Thymus (tissue), 11 donors: ENCODE measurements around the gene C13orf46. TPM values are rescaled to one million over a fixed set of nuclear protein-coding genes. Genes with fewer than 3 reads are reported as not detected.

ENCODE experiments used
- DNase-seq, 9 donors: peaks; one replicate each; pipeline ENCODE4 v3.0.0-alpha.2; 2013; ENCODE audit warnings: low spot score in 9 of 9, low read depth in 6 of 9, missing footprints in 1 of 9
- H3K27ac ChIP-seq, 2 donors: one replicate each; pipeline ENCODE4 v1.5.1; 2013; ENCODE audit warnings: control low read depth in 1 of 2, low read depth in 1 of 2, low read length in 1 of 2, mild to moderate bottlenecking in 1 of 2, moderate library complexity in 1 of 2
- H3K27me3 ChIP-seq, 2 donors: one replicate each; pipeline ENCODE4 v1.5.1; 2013; ENCODE audit warnings: low read length in 1 of 2; ENCODE audit not compliant: control insufficient read depth in 2 of 2, insufficient read depth in 1 of 2
- H3K36me3 ChIP-seq, 2 donors: one replicate each; pipeline ENCODE4 v1.5.1; 2013; ENCODE audit warnings: low read length in 1 of 2, mild to moderate bottlenecking in 1 of 2, moderate library complexity in 1 of 2; ENCODE audit not compliant: control insufficient read depth in 2 of 2, insufficient read depth in 2 of 2
- H3K4me1 ChIP-seq, 2 donors: one replicate each; pipeline ENCODE4 v1.5.1; 2013; ENCODE audit warnings: low read length in 2 of 2; ENCODE audit not compliant: control insufficient read depth in 2 of 2, insufficient read depth in 2 of 2
- H3K4me3 ChIP-seq, 2 donors: one replicate each; pipeline ENCODE4 v1.5.1; 2013; ENCODE audit warnings: low read length in 2 of 2, control low read depth in 1 of 2, mild to moderate bottlenecking in 1 of 2
- H3K9me3 ChIP-seq, 2 donors: one replicate each; pipeline ENCODE4 v1.5.1; 2013; ENCODE audit warnings: low read length in 1 of 2, mild to moderate bottlenecking in 1 of 2; ENCODE audit not compliant: control insufficient read depth in 2 of 2, insufficient read depth in 1 of 2
- WGBS: extraction: QIAGEN DNeasy Blood & Tissue Kit; methylation state at CpG from one replicate; pipeline ENCODE4 v1.1.7; 2013; 5-methylcytosine and 5-hydroxymethylcytosine counted together
- polyA plus RNA-seq: library from polyadenylated mRNA; stranded (reverse); fragments of 200-250 nt; gene quantifications from one replicate; pipeline ENCODE4 v1.2.3, GENCODE V29; 2013
- total RNA-seq: library from RNA; stranded (reverse); fragments of 120-200 nt; gene quantifications from one replicate; pipeline ENCODE4 v1.2.4, GENCODE V29; 2013
- donor health status: healthy.

C13orf46 gene
- total and polyA plus RNA-seq, 2 donors = 0.05 to 1.1 TPM

DNA sequence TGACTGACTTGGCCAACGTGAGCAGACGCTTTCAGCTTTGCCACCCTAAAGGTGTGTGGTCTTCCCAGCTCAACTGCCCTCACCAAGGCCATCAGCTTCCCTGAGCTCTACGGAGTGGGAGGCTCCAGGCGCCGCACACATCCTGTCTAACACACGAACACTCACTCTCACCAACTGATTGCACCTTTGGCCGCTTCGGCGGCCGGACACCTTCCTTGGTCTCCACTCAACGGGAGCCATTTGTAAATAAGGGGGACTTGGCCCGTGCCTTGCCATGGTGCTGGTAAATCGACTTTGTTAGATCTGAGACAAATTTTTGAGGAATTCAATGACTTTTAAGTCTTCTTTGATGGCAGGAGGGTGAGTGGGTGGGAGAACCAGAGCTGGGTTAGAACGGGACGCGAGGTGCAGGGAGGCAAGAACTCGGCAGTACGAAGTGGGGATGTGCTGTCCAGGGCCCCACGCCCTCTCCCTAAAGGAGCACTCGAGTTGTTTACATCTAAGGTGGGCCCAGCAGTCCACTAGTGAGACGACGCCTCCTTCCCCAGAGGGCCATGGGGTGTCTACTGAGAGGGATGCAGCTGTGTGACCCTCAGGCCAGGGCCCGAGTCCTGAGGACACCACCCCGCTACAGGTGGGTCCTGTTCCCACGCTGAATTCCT is 4.4 kb downstream of the C13orf46 start:
- no peak for DNase-seq
- H3K4me3 ChIP-seq = no peak overlapping the region
- no peaks in the 10 kb centered on the region for H3K4me1 ChIP-seq
- WGBS = 98% methylated on average over 25 of the region's 25 CpGs
- H3K27ac ChIP-seq = no peak overlapping the region
- peaks cover 0 to 3% of the 10 kb centered on the region in 2 donors for H3K9me3 ChIP-seq
- peaks cover 1 to 3% of the 10 kb centered on the region in 2 donors for H3K36me3 ChIP-seq
- no peaks in the 10 kb centered on the region for H3K27me3 ChIP-seq

DNA sequence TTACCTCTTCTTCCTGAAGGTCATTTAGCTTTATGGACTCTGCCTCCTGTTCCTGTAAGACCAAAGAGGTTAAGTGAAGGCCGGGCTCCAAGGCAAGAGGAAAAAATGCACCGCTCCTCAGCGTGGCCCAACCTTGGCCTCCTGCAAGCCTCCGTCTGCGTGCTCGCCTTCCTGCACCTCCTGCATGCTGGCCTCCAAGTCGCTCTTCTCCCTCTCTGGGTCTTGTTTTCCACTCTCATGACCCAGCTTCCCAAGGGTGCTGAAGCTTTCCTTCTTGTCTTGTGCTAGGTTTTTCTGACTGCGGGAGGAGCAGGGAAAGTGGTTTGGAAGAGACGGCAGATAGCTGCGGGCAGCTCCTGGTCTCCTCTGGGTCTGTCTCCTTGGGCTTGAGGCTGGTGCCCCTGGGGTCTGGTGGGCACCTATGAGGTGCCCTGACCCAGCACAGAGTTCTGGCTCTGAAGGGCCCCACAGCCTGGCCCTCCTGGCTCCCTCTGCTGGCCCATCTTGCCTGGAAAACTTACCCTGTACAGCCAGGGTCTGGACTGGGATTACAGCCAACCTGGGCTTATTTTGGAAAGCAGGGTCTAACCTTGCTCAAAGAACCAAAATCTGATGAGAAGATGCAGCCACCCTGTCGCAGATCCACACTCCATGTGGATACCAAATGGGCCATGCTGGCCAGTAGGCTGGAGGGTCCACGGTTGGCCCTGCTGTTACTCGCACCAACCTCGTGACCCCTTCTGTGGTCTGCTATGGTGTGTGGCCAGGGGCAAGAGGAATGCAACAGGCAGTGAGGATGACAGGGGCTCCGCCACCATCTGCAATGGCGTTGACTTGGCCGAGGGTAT is 5.2 kb downstream of the C13orf46 start:
- no peak overlapping the region for H3K27ac ChIP-seq
- H3K4me3 ChIP-seq = no peak overlapping the region
- no peak for DNase-seq

DNA sequence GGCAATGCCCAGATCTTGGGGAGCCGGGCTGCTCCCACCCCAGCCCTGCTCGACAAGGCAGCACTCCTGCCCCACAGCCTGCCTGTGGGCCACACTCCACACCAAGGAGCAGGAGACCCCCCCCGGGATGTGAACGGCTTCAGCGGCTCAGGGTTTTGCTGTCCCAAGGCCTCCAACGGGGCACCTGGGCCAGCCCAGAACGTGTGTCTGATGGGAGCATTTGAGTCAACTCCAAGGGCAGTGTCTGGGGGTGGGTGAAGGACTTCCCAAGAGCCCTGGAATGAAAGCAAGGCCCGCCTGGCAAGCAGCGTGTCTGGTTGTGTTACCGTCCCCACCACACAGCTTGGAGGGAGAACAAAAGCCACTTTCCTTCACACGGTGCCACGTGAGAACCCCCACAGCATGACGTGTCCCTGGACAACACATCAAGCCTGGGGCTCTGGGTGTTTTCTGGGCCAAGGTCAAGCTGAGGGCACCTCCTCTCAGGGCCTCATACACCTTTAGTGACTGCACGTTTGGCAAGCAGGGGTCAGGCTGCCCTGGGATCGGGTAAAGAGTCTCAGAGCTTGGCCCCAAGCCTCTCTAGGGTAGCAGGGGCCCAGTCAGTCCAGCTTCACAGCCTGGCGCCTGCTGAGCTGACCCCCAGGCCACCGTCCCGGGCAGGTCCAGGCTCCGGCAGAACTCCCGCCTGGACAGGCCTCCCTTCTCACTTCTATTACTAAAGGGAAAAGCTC is 6.0 kb downstream of the C13orf46 start:
- H3K36me3 ChIP-seq = no peaks in the 10 kb centered on the region
- H3K4me1 ChIP-seq = no peaks in the 10 kb centered on the region
- peaks cover 2 to 3% of the 10 kb centered on the region in 2 donors for H3K9me3 ChIP-seq
- H3K27me3 ChIP-seq = no peaks in the 10 kb centered on the region
- no peak overlapping the region for H3K4me3 ChIP-seq
- H3K27ac ChIP-seq = no peak overlapping the region
- WGBS = 94% methylated on average over 20 of the region's 20 CpGs
- no peak for DNase-seq

More for the DNA sequence above, 5.2 kb downstream of the C13orf46 start:
- Histone ChIP-seq H3K27me3 (no peaks in the 10 kb centered on the region), H3K4me1 (no peaks in the 10 kb centered on the region), H3K36me3 (peaks cover 0 to 2% of the 10 kb centered on the region in 2 donors), H3K9me3 (peaks cover 0 to 3% of the 10 kb centered on the region in 2 donors)
- WGBS = 95% methylated on average over 17 of the region's 17 CpGs

DNA sequence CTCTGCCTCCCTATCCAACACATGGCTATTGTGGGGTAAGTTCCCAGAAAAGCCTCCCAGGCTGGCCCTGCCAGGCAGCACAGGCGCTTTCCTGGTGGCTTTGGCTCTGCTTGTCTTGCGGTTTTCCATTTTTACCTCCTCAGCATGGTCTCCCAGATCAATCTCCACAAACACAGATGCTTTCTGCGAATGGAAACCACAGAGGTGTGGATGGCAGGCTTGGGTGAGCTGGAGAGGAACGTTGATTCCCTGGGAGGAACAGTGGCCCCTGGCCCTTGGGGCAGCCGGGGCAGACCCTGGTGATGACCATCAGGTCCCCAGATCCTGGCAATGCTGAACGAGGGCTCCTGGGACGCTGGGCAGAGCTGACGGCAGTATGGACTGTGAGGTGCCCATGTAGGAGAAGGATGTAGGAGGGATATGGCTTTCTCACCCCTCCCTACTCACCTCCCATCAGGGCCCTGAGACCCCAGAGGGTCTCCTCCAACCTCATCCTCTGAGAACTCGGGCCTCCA is 6.6 kb downstream of the C13orf46 start:
- H3K4me3 ChIP-seq = no peak overlapping the region
- 95% methylated on average over 9 of the region's 9 CpGs for WGBS
- no peak for DNase-seq
- no peaks in the 10 kb centered on the region for H3K27me3 ChIP-seq
- peaks cover 2 to 3% of the 10 kb centered on the region in 2 donors for H3K9me3 ChIP-seq
- H3K4me1 ChIP-seq = no peaks in the 10 kb centered on the region
- H3K27ac ChIP-seq = no peak overlapping the region
- no peaks in the 10 kb centered on the region for H3K36me3 ChIP-seq

DNA sequence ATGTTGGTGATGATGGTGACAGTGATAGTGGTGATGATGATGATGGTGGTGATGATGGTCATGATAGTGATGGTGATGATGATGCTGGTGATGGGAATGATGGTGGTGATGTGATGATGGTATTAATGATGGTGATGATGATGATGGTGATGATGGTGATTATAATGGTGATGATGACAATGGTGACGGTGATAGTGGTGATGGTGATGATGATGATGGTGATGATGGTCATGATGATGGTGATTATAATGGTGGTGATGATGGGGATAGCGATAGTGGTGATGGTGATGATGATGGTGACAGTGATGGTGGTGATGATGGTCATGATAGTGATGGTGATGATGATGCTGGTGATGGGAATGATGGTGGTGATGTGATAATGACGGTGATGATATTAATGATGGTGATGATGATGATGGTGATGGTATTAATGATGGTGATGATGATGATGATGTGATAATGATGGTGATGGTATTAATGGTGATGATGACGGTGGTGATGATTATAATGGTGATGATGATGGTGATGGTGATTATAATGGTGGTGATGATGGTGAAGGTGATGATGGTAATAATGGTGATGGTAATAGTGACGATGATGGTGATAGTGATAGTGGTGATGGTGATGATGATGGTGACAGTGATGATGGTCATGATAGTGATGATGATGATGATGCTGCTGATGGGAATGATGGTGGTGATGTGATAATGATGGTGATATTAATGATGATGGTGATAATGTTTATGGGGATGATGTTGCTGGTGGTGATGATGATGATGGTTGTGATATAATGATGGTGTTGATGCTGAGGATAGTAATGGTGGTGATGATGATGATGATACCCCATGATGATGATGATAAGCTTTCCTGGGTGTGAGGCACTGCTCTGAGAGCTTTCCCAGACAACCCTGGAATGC is 7.7 kb downstream of the C13orf46 start:
- H3K27me3 ChIP-seq = no peaks in the 10 kb centered on the region
- H3K4me1 ChIP-seq = no peaks in the 10 kb centered on the region
- DNase-seq = no peak
- WGBS = 98% methylated on average over 5 of the region's 5 CpGs
- H3K9me3 ChIP-seq = peaks cover 2 to 3% of the 10 kb centered on the region in 2 donors
- no peak overlapping the region for H3K27ac ChIP-seq
- H3K4me3 ChIP-seq = no peak overlapping the region
- H3K36me3 ChIP-seq = no peaks in the 10 kb centered on the region

DNA sequence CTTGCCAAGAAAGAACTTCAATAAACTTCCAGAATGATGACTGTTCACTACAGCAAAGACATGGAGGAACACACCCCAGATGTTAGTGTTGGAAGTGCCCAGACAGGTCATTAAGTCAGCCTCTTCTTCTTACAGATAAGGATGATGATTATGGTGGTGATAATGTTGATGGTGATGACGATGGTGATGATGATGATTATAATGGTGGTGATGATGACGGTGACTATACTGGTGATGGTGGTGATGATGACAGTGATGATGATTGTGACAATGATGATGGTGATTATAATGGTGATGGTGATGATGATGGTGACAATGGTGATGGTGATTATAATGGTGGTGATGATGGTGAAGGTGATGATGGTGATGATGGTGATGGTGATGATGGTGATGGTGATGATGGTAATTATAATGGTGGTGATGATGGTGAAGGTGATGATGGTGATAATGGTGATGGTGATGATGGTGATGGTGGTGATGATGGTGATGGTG is 8.4 kb downstream of the C13orf46 start:
- over 99% methylated on average over 2 of the region's 2 CpGs for WGBS
- no peaks in the 10 kb centered on the region for H3K4me1 ChIP-seq
- no peaks in the 10 kb centered on the region for H3K27me3 ChIP-seq
- DNase-seq = no peak
- H3K4me3 ChIP-seq = no peak overlapping the region
- no peaks in the 10 kb centered on the region for H3K36me3 ChIP-seq
- no peak overlapping the region for H3K27ac ChIP-seq
- H3K9me3 ChIP-seq = peaks cover 2 to 6% of the 10 kb centered on the region in 2 donors

DNA sequence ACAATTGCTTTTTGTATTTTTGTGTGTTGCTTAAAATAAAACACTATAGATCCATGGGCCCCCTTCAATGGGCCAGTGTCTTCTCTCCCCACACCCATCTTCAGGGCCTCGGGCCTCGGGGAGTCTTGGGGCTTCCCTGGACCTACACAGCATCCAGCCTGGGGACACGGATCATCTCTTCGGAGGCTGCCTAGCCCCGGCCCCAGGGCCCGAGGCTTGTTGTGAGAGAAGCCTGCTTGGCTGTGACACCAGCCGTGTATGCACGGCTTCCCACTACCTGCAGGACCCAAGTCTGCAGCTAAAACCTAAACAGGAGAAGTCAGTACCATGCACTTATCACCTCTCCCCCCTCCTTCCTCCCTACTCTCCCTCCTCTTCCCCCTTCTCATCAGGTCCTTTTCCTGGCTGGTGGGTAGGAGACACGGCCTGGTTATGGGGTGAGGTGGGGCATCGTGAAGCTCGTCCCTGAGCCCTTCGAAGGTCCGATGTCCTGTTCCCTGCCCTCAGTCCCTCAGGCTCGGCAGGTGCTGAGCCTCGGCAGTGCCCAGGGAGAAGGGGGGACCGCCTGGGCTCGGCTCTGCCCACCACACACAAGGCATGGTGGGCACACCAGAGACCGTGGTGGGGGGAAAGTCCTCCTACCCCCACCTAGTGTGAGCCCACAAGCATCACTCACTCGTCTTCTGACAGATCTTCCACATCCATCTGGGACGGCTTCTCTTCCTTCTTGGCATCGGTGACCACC is 9.5 kb downstream of the C13orf46 start:
- DNase-seq = no peak
- no peaks in the 10 kb centered on the region for H3K27me3 ChIP-seq
- H3K4me1 ChIP-seq = no peaks in the 10 kb centered on the region
- H3K9me3 ChIP-seq = peaks cover 2 to 12% of the 10 kb centered on the region in 2 donors
- no peak overlapping the region for H3K4me3 ChIP-seq
- H3K36me3 ChIP-seq = no peaks in the 10 kb centered on the region
- WGBS = 95% methylated on average over 21 of the region's 21 CpGs
- no peak overlapping the region for H3K27ac ChIP-seq

DNA sequence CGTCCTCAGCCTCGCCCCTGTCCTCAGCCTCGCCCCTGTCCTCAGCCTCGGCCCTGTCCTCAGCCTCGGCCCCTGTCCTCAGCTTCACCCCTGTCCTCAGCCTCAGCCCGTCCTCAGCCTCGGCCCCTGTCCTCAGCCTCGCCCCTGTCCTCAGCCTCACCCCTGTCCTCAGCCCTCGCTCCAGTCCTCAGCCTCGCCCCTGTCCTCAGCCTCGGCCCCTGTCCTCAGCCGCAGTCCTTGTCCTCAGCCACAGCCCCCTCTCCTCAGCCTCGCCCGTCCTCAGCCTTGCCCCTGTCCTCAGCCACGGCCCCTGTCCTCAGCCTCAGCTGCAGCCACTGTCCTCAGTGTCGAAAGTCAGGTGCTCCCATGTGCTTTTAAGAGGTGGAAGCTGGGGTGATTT is 10.5 kb downstream of the C13orf46 start:
- no peaks in the 10 kb centered on the region for H3K36me3 ChIP-seq
- 97% methylated on average over 16 of the region's 16 CpGs for WGBS
- H3K27me3 ChIP-seq = no peaks in the 10 kb centered on the region
- peaks cover 2 to 23% of the 10 kb centered on the region in 2 donors for H3K9me3 ChIP-seq
- no peak overlapping the region for H3K27ac ChIP-seq
- H3K4me3 ChIP-seq = no peak overlapping the region
- no peak for DNase-seq
- H3K4me1 ChIP-seq = no peaks in the 10 kb centered on the region
